ENCODE results near the gene EIF1B.

DNA sequence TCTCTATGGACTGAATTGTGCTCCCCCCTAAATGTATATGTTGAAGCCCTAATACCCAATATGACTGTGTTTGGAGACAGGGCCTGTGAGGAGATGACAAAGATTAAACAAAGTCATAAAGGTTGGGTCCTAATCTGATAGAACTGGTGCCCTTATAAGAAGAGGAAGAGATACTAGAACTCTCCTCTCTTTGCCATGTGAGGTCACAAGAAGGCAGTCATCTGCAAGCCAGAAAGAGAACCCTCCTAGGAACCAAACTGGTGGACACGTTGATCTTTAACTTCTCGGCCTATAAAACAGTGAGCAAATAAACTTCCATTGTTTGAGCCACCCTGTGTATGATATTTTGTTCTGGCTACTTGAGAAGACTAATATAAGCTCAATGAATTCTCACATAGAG is 45.9 kb downstream of the EIF1B start:
- TF ChIP-seq, protein P1, sequence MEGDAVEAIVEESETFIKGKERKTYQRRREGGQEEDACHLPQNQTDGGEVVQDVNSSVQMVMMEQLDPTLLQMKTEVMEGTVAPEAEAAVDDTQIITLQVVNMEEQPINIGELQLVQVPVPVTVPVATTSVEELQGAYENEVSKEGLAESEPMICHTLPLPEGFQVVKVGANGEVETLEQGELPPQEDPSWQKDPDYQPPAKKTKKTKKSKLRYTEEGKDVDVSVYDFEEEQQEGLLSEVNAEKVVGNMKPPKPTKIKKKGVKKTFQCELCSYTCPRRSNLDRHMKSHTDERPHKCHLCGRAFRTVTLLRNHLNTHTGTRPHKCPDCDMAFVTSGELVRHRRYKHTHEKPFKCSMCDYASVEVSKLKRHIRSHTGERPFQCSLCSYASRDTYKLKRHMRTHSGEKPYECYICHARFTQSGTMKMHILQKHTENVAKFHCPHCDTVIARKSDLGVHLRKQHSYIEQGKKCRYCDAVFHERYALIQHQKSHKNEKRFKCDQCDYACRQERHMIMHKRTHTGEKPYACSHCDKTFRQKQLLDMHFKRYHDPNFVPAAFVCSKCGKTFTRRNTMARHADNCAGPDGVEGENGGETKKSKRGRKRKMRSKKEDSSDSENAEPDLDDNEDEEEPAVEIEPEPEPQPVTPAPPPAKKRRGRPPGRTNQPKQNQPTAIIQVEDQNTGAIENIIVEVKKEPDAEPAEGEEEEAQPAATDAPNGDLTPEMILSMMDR (IDR thresholded peaks at IDR 0.05) = no peak
- TF ChIP-seq POLR2A (IDR thresholded peaks at IDR 0.05) = no peak
